GM12801 (cell line): ENCODE data around the gene RPS4Y1.

ENCODE experiments used
- TF ChIP-seq, protein P1 (sequence below): IDR thresholded peaks from one replicate; pipeline ENCODE4 v1.5.1; 2011; ENCODE audit warnings: control low read depth; ENCODE audit not compliant: insufficient read length; ENCODE audit errors: extremely low read depth

The RPS4Y1 gene

DNA sequence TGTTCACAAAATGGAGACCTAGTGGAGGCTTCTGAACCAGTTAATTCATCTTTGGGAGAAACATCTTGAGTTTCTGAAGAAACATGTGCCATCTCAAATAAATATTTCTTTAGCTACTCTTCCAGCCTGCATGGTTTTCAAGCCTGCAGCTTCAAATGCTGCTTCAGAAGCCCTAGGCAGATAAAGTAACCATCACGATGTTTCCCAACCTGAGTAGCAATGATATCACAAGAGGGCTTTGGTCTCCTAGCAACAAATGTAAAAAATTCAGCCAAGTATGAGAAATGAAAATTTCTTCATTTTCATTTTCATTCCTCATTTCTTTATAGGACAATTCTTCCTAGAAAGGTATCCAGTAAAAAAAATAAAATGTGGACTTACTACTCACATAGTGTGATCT lies 42.2 kb downstream of the RPS4Y1 start:
- TF ChIP-seq, protein P1, sequence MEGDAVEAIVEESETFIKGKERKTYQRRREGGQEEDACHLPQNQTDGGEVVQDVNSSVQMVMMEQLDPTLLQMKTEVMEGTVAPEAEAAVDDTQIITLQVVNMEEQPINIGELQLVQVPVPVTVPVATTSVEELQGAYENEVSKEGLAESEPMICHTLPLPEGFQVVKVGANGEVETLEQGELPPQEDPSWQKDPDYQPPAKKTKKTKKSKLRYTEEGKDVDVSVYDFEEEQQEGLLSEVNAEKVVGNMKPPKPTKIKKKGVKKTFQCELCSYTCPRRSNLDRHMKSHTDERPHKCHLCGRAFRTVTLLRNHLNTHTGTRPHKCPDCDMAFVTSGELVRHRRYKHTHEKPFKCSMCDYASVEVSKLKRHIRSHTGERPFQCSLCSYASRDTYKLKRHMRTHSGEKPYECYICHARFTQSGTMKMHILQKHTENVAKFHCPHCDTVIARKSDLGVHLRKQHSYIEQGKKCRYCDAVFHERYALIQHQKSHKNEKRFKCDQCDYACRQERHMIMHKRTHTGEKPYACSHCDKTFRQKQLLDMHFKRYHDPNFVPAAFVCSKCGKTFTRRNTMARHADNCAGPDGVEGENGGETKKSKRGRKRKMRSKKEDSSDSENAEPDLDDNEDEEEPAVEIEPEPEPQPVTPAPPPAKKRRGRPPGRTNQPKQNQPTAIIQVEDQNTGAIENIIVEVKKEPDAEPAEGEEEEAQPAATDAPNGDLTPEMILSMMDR = no peak

DNA sequence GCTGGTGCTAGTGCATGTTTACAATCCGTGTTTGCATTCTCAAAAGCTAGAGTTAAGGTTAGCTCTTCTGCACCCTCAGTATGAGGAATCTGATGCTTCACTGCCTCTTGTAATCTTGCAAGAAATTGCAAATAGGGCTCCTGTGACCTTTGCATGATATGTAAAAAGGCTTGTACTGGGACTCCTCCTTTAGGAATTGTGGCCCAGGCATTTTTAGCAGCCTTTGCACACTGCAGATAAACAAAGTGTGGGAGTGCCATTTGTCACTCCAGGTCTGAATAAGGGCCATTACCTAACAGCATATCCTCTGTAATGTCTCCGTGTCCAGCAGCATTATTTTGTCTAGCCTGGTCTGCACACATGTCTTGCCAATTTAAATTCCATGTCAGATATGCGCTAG lies 44.5 kb downstream of the RPS4Y1 start:
- TF ChIP-seq, protein P1 = no peak

- TF ChIP-seq, protein P1 = no peak
Observed at GRCh38 chrY:2887386-2887785, 46.0 kb downstream of the RPS4Y1 start.

DNA sequence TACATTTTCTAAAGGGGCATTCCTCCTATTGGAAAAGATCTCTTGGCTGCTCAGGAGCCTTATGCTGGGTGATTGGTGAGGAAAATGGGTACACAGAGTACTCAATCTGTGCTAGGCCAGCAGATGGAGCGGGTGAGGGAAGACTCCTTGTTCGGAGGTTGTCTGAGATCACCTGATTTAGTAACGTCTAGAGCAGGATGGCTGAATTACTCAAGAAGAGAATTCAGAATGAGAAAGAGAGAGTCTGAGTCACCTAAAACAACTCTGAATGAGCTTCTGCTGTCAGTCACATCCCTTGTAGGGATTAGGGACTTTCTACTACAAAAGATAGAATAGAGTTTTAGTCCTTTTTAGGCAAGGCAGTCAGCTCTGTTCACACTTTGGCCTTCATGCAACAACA lies 46.6 kb downstream of the RPS4Y1 start:
- TF ChIP-seq, protein P1 = no peak

- TF ChIP-seq, protein P1 = no peak
Observed at GRCh38 chrY:2893471-2893870, 52.1 kb downstream of the RPS4Y1 start.

DNA sequence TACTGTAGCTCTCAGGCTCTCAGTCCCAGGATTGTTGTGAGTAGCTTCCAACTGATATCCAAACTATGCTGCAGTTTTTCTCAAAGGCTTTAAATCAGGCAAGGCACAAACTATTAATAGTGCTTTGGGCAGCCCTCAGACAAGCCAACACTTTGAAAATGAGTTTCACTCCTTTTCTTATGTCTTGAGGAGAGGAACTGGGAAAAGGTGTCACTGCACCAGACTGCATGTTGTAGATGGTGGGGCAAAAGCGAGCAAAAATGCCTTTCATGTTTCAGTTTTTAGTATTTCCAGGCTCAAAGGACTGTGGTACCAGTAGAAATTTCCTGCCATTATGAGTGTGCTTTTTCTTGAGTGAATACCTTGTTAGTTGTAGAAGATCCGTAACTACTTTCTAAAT lies 54.6 kb downstream of the RPS4Y1 start:
- TF ChIP-seq, protein P1 = no peak

- TF ChIP-seq, protein P1 = no peak
Observed at GRCh38 chrY:2907356-2907755, 66.0 kb downstream of the RPS4Y1 start.
